HG02759 (cell line): ENCODE measurements around the gene RBKS.

Experiments used
- ATAC-seq: cut with Tn5 transposase; IDR thresholded peaks from one replicate; pipeline ENCODE4 v1.9.1; 2021; ENCODE audit warnings: mild to moderate bottlenecking, moderate library complexity; ENCODE audit not compliant: unreplicated experiment

RBKS gene

GRCh38 chr2:27890146-27890923 lies at the start of gene RBKS, which contains the start of gene BABAM2:
Gene RBKS (minus strand): TSS chr2:27890387. CDS start chr2:27890345, 42 bp downstream.
Gene BABAM2 (plus strand): TSS chr2:27890729. CDS start chr2:27894557, 3,828 bp downstream.
- peak; percentile 80 for ATAC-seq

- ATAC-seq, result no peak
Measured at GRCh38 chr2:27935026-27935425, 44.8 kb upstream of the RBKS start.

- ATAC-seq, result no peak
Measured at GRCh38 chr2:27932396-27932795, 42.2 kb upstream of the RBKS start.

DNA sequence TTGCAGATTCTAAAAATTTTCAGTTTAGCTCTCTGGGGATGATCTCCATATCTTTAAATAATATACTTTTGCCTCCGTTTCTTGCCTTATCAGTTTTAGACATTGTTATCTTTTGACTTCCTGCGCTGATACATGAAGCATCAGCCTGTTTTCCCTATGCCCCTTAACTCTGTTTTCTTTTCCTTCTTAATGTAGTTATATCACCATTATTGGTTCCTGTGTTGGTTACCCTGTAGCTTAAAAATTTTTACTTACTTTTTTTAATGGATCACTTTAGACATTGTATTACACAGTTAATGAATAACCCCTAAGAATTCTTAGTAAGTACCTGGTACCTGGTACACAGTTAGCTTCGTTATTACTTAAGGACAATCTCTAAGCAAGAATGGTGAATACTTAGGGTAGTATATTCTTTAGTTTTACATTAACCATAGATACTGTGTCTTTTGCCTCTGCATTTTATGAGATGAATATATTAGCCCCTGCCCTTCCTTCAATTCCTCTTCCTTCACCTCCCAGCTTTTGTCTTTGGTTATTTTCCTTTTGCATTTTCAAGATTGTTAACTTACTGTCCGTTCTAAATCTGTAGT lies 41.3 kb upstream of the RBKS start:
- ATAC-seq, result no peak

DNA sequence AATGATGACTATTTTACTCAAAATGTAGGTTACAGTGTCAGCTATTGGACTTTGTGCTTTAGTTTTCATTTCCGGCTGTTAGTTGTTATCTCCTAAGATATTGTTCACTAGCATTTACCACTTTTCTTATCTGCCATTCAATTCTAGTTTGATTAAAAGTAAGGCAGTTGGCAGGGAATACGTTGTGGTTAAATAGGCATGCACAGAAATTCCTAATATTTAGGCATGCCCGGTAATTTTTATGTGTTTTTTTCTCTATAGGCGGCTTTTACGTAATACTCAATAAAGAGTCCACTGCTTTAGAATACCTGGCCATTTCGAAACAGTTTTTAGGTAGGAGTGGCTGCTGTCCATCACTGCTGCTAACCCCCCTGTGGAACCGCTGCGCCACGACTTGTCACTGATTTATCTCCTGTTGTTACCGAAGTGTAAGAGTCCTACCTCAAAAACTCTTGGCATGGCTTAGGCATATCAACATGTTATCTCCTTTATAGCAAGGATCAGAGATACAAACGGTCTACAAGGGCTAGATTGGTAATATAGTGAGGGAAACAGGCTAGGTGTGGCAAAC lies 39.8 kb upstream of the RBKS start:
- no peak for ATAC-seq

DNA sequence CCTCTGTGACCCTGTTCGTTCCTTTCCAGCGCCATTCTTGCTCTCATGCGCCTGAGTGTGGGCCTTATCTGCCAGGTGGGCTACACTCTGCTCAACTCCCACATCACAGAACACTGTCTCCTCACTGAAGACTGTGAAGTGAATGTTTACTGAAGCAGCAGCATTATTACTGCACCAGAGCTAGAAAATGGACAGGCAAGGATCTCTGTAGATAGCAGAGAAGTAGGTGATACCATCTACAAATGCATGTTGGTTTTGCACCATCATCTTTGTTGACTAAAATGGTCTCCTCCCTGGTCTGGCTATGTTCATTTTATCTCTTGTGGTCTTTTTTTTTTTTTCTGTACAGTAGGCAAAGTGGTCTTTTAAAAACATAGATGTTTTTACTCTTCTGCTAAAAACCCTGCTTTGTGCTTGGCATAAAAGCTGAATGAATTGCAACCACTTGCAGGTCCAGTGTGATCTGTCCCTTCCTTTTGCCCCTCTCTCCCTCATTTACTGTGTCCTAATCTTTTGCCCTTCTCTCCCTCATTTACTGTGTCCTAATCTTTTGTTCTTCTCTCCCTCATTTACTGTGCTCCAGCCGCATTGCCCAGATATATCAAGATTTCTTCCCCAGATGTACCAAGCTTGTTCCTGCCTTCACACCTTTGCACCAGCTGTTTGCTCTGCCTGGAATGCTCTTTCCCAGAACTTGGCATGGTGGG lies 35.7 kb upstream of the RBKS start:
- no peak for ATAC-seq

DNA sequence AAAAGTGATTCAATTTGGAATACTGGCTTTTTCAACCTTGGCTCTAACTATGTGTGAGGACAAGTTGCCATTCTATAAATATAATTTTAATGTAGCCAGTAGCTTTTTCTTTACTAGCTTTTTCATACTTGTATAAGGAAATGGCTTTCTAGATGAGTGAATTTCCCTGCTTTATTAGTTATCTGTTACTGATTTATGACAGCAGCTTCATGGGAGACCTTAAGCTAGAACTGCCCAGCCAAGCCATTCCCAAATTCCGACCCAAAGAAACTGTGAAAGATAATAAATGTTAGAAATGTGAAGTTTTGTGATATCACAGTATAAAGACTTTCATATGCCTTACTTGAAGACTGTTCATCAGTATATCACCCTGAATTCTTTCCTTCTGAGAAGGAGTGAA lies 32.7 kb upstream of the RBKS start:
- no peak for ATAC-seq

DNA sequence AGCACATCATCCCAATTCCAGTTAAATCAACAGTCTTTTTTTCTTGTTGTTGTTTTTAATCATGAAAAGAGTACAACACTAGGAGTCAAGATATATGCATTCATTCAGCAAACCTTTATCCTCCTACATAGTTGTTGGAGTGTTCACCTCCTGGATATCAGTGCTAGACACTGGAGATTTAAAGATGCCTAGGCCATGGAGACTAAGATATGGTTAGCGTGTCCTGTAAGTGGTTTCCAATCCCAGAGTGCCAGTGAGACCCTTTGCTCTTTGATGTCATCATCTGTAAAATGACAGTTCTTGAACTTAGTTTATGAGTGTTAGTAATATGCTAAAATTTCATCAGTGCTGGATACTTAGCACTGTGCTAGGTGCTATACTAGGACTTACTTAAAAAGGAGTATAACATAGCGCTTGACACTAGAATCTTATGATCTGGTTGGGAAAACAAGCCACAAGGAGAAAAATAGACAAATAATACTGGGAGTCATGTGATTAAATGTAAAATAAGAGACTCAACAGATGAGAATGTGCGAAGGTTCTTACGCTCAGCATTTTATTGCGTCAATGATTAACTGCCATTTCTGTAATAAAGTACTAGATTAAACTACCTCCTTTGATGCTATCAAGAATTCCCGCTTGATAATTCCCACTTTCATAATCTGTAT lies 31.8 kb upstream of the RBKS start:
- no peak for ATAC-seq

DNA sequence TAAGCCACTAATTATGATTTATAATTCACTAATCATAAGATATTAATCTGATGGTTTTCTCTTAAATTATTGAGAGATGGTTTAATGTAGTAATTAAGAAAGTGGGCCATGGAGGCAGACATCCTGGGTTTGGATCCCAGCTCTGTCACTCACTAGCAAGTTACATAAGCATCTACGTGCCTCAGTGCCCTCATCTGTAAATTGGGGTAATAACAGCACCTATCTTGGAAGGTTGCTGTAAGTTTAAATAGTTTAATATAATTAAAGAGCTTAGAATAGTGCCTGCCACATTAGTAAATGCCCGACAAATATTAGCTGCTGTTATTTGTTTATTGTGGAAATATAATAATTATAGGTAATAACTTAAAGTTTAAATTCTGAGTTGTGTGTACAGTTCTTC lies 31.2 kb upstream of the RBKS start:
- ATAC-seq, result no peak

DNA sequence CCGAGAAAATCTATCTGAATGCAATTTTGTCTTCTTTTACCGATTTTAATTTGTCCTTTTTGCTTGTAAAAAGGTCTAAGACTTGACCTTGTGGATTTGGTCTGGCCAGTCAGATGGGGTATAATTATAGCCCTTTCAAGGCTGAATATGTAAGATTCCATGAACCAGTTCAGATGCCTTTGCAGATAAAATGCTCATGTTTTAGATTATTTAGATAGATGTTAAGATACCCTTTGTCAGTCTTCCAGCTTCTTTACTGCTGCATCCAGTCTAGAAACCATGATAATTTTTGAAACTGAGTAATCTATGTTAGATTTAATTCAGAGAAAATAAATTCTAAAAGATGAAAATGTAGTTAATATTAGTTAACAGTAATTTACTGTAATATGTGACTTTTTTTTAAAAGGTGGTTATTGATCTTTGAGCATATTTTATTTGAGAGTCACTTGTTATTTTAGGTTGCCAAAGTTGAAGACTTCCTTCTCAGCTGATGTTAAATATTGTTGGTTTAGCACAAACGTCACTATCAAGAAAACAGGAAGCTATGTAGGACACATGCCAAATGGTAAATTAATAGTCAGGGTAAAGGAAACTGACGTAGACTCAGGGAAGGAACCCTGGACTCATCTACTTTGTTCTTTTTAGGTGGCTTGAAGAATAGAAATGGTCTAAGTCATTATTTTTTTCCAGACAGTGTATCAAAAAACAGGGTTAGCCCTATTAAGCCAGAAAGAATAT lies 30.1 kb upstream of the RBKS start:
- no peak for ATAC-seq

GRCh38 chr2:27916293-27916995 lies 26.3 kb upstream of the RBKS start:
- no peak for ATAC-seq

- ATAC-seq, result no peak
Measured at GRCh38 chr2:27915874-27916273, 25.7 kb upstream of the RBKS start.

DNA sequence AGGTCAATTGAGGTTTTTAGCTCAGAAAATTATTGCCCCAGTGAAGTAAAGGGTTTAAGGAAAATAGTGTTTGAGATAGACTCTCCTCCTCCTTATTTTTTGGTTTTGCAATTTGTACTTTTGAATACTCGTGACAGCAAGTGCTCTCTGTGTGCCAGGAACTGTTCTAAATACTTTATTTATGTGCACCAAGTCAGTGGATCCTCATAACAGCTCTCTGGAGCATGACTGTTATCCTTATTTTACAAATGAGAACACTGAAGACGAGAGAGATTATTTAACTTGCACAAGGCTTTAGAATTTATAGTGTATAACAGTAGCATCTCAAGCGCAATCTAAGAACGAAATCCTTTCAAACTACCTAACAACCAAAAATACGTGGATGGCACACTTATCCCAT lies 25.0 kb upstream of the RBKS start:
- ATAC-seq, result no peak

DNA sequence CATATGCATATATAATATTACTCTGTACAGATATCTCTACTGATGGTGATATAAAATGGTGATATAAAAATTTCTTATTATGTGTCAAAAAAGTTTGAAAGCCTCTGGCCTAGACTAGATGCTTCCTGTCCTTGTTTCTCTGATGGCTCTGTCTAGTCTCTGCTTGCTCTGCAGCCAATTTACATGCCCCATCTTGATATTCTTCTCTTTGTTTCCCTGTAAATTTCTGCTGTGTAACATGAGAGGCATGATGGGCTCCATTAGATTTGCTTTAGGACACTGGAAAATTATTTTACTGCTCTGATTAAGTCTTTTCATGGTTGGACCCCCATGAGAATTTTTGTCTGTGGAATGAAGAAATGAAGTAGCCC lies 24.6 kb upstream of the RBKS start:
- ATAC-seq, result no peak

- ATAC-seq, result no peak
Measured at GRCh38 chr2:27914041-27914804, 24.0 kb upstream of the RBKS start.

GRCh38 chr2:27912512-27912911 lies 22.3 kb upstream of the RBKS start:
- no peak for ATAC-seq

GRCh38 chr2:27911458-27912210 lies 21.4 kb upstream of the RBKS start:
- ATAC-seq, result no peak

GRCh38 chr2:27909901-27910300 lies 19.7 kb upstream of the RBKS start:
- no peak for ATAC-seq
